ENCODE results near the gene RARB. TPM values are rescaled to one million over a fixed set of nuclear protein-coding genes. Genes with fewer than 3 reads are reported as not detected.

Gene RARB
- total and polyA plus RNA-seq, 9 of the 15 experiments (the other 6 are each of a cell fraction or from before 2014, with no cell fraction given) = 0.15 to 1.3 (median 0.27) TPM

DNA sequence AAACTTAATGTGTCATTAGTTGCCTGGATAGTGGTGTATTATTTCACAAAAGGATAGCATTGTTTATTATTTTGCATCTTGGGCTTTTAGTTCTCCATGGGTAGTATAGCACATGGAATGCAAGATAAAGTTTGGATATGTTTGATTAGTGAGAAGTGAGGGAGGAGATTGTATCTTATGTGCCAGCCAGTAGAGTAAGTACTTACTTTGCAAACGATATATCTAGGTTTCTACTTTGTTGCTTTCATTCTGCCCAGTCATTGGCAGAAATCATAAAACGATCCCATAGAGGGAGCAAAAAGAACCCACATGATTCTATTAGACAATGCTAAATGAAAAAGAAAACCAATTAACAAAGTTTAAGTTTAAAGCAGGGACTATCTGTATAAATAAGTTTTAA lies 105.3 kb downstream of the RARB start:
- BruUV-seq (replicated peaks) = no TSS peak

DNA sequence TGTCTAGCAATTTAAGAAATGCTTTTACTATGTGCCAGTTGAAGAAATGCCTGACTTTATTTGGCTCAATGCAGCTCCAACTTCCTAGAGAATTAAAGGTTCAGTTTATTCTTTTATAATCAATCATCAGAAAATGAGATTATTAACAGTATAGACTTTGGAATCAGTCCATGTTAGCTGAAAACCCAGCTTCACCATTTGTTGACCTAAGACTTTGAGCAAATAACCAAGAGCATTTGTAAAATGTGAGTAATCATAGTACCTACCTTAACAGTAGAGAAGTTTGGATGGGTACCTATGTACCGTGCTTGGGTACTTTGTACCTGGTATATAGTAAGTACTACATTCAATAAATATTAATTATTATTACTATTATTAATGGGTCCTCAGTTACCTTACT lies 105.9 kb downstream of the RARB start:
- TF ChIP-seq GTF2E2 (tag; IDR thresholded peaks at IDR 0.05) (no peak), NCOA2 (IDR thresholded peaks at IDR 0.05; ENCODE audit: partially characterized antibody in 2 of 2) (no peak), ZNF24 (IDR thresholded peaks at IDR 0.05) (no peak), CREB1 (IDR thresholded peaks at IDR 0.05) (no peak), CREB1 (CRISPR knock-in tag; IDR thresholded peaks at IDR 0.05) (no peak), BCOR (IDR thresholded peaks at IDR 0.05) (no peak), ZNF785 (CRISPR knock-in tag; IDR thresholded peaks at IDR 0.05) (no peak), GTF2F1 (IDR thresholded peaks at IDR 0.05; ENCODE audit: low read depth, low read length) (no peak)
- TF ChIP-seq, protein P1, sequence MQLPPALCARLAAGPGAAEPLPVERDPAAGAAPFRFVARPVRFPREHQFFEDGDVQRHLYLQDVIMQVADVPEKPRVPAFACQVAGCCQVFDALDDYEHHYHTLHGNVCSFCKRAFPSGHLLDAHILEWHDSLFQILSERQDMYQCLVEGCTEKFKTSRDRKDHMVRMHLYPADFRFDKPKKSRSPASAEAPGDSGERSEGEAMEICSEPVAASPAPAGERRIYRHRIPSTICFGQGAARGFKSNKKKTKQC (CRISPR knock-in tag; IDR thresholded peaks at IDR 0.05) = no peak
- TF ChIP-seq, protein P2, sequence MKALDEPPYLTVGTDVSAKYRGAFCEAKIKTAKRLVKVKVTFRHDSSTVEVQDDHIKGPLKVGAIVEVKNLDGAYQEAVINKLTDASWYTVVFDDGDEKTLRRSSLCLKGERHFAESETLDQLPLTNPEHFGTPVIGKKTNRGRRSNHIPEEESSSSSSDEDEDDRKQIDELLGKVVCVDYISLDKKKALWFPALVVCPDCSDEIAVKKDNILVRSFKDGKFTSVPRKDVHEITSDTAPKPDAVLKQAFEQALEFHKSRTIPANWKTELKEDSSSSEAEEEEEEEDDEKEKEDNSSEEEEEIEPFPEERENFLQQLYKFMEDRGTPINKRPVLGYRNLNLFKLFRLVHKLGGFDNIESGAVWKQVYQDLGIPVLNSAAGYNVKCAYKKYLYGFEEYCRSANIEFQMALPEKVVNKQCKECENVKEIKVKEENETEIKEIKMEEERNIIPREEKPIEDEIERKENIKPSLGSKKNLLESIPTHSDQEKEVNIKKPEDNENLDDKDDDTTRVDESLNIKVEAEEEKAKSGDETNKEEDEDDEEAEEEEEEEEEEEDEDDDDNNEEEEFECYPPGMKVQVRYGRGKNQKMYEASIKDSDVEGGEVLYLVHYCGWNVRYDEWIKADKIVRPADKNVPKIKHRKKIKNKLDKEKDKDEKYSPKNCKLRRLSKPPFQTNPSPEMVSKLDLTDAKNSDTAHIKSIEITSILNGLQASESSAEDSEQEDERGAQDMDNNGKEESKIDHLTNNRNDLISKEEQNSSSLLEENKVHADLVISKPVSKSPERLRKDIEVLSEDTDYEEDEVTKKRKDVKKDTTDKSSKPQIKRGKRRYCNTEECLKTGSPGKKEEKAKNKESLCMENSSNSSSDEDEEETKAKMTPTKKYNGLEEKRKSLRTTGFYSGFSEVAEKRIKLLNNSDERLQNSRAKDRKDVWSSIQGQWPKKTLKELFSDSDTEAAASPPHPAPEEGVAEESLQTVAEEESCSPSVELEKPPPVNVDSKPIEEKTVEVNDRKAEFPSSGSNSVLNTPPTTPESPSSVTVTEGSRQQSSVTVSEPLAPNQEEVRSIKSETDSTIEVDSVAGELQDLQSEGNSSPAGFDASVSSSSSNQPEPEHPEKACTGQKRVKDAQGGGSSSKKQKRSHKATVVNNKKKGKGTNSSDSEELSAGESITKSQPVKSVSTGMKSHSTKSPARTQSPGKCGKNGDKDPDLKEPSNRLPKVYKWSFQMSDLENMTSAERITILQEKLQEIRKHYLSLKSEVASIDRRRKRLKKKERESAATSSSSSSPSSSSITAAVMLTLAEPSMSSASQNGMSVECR (CRISPR knock-in tag; IDR thresholded peaks at IDR 0.05) = no peak
- intact Hi-C loops (cut with micrococcal nuclease) = no loop called here

More for the DNA sequence above, 105.3 kb downstream of the RARB start:
- no peaks in the 10 kb centered on the region for H3K79me2 ChIP-seq (ENCODE audit: control insufficient read depth, insufficient read depth, low read length)
- in situ Hi-C loops (cut with MboI) (no loop called here), intact Hi-C loops (cut with micrococcal nuclease) (no loop called here)
- TF ChIP-seq CTBP1 (IDR thresholded peaks at IDR 0.05; ENCODE audit: borderline replicate concordance) (no peak), ZKSCAN8 (CRISPR knock-in tag; IDR thresholded peaks at IDR 0.05) (no peak), WHSC1 (IDR thresholded peaks at IDR 0.05; ENCODE audit: low read length) (no peak), PHTF2 (CRISPR knock-in tag; IDR thresholded peaks at IDR 0.05) (no peak)
- FAIRE-seq (no peak), ATAC-seq (no peak), DNase-seq (ENCODE audit: extremely low read depth in 1 of 4, low spot score in 3 of 4) (no peak)
- H3K4me3 ChIP-seq = no peak overlapping the region
- H3K4me2 ChIP-seq (ENCODE audit: insufficient read depth, low read length) = no peak overlapping the region
- H3K9ac ChIP-seq (ENCODE audit: insufficient read depth in 1 of 2, low read depth in 2 of 2, low read length in 2 of 2) = no peak overlapping the region
- no peaks in the 10 kb centered on the region for H3K27me3 ChIP-seq (ENCODE audit: control insufficient read depth in 2 of 2, insufficient read depth in 2 of 2, low read length in 2 of 2)
- no peak overlapping the region for H3K27ac ChIP-seq (ENCODE audit: extremely low read depth, low read depth, low read length)
- no peaks in the 10 kb centered on the region for H3K4me1 ChIP-seq (replicated peaks in 1 of 2; ENCODE audit: control insufficient read depth in 2 of 2, insufficient read depth in 2 of 2, low read length in 2 of 2)
- H3K9me1 ChIP-seq (ENCODE audit: control insufficient read depth, insufficient read depth, low read length) = no peaks in the 10 kb centered on the region
- H3K36me3 ChIP-seq (ENCODE audit: control insufficient read depth, insufficient read depth, low read length) = no peaks in the 10 kb centered on the region
- no peak overlapping the region for H2AFZ ChIP-seq (ENCODE audit: low read depth, low read length)
- H4K20me1 ChIP-seq (replicated peaks; ENCODE audit: control insufficient read depth, insufficient read depth, low read length) = no peaks in the 10 kb centered on the region
- H3K9me3 ChIP-seq (replicated peaks; ENCODE audit: control insufficient read depth, insufficient read depth, low read depth, low read length) = no peaks in the 10 kb centered on the region
- ChIA-PET POLR2A (interaction anchor here (1.7 kb wide), 1 partner anchor 11 kb away, joined by 8 read pairs; no protein-coding TSS in a partner anchor), CTCF (ENCODE audit: low intra/inter-chr PET ratio) (interaction anchor here (1.4 kb wide), 1 partner anchor 61 kb away, joined by 5 read pairs; no protein-coding TSS in a partner anchor)
- WGBS (ENCODE audit: insufficient coverage, low coverage, missing lambda C conversion rate) = 0% methylated on average over 2 of the region's 2 CpGs

More for the DNA sequence above, 105.9 kb downstream of the RARB start:
- ATAC-seq (no peak), FAIRE-seq (no peak), DNase-seq (ENCODE audit: extremely low read depth in 1 of 4, low spot score in 3 of 4) (no peak)
- no peaks in the 10 kb centered on the region for H3K9me3 ChIP-seq (replicated peaks; ENCODE audit: control insufficient read depth, insufficient read depth, low read depth, low read length)
- no peaks in the 10 kb centered on the region for H4K20me1 ChIP-seq (replicated peaks; ENCODE audit: control insufficient read depth, insufficient read depth, low read length)
- 0% methylated on average over 1 of the region's 1 CpG for whole genome bisulfite sequencing (ENCODE audit: insufficient coverage, low coverage, missing lambda C conversion rate)
- no peaks in the 10 kb centered on the region for H3K27me3 ChIP-seq (ENCODE audit: control insufficient read depth in 2 of 2, insufficient read depth in 2 of 2, low read length in 2 of 2)
- H3K27ac ChIP-seq (ENCODE audit: extremely low read depth, low read depth, low read length) = no peak overlapping the region
- no peak overlapping the region for H2AFZ ChIP-seq (ENCODE audit: low read depth, low read length)
- H3K36me3 ChIP-seq (ENCODE audit: control insufficient read depth, insufficient read depth, low read length) = no peaks in the 10 kb centered on the region
- no peaks in the 10 kb centered on the region for H3K79me2 ChIP-seq (ENCODE audit: control insufficient read depth, insufficient read depth, low read length)
- ChIA-PET CTCF (ENCODE audit: low intra/inter-chr PET ratio) (no interaction called here), POLR2A (interaction anchor here (1.7 kb wide), 1 partner anchor 11 kb away, joined by 8 read pairs; no protein-coding TSS in a partner anchor)
- no peak overlapping the region for H3K4me2 ChIP-seq (ENCODE audit: insufficient read depth, low read length)
- H3K4me3 ChIP-seq = no peak overlapping the region
- in situ Hi-C loops (cut with MboI) = no loop called here
- H3K9ac ChIP-seq (ENCODE audit: insufficient read depth in 1 of 2, low read depth in 2 of 2, low read length in 2 of 2) = no peak overlapping the region
- BruUV-seq (replicated peaks) = no TSS peak
- H3K9me1 ChIP-seq (ENCODE audit: control insufficient read depth, insufficient read depth, low read length) = no peaks in the 10 kb centered on the region
- no peaks in the 10 kb centered on the region for H3K4me1 ChIP-seq (replicated peaks in 1 of 2; ENCODE audit: control insufficient read depth in 2 of 2, insufficient read depth in 2 of 2, low read length in 2 of 2)

All from K562 (cell line).